LNCaP clone FGC (cell line): ENCODE measurements around the gene CRYBA2.
A peak's percentile ranks its signal among the peaks of the same experiment; 100 is the strongest.

Experiments
- DNase-seq: peaks from one replicate; pipeline ENCODE4 v3.0.0-alpha.2; 2011; ENCODE audit warnings: low read depth
- H3K4me3 ChIP-seq: 2 replicates; pipeline ENCODE4 v1.5.1; 2011; ENCODE audit warnings: mild to moderate bottlenecking, low read depth, low read length, control low read depth
- CTCF ChIP-seq: IDR thresholded peaks from 2 replicates; pipeline ENCODE4 v1.5.1; 2012; ENCODE audit warnings: mild to moderate bottlenecking; ENCODE audit not compliant: control insufficient read depth, insufficient read depth; ENCODE audit errors: extremely low read depth

CRYBA2 gene

GRCh38 chr2:219018286-219018685, 25.1 kb upstream of the CRYBA2 start:
- H3K4me3 ChIP-seq, result no peak overlapping the region
- no peak for TF ChIP-seq CTCF
- no peak for DNase-seq

- no peak for TF ChIP-seq CTCF
- DNase-seq, result no peak
- no peak overlapping the region for H3K4me3 ChIP-seq
Observed at GRCh38 chr2:219017201-219017931, 24.1 kb upstream of the CRYBA2 start.

GRCh38 chr2:219016721-219017120, 23.5 kb upstream of the CRYBA2 start:
- no peak for DNase-seq
- no peak overlapping the region for H3K4me3 ChIP-seq

GRCh38 chr2:219010873-219011272, 17.7 kb upstream of the CRYBA2 start:
- no peak overlapping the region for H3K4me3 ChIP-seq
- TF ChIP-seq CTCF, result no peak
- no peak for DNase-seq

More at GRCh38 chr2:219016721-219017120, 23.5 kb upstream of the CRYBA2 start:
- no peak for TF ChIP-seq CTCF

GRCh38 chr2:219010162-219010756, 17.0 kb upstream of the CRYBA2 start:
- peak; percentile 59 for TF ChIP-seq CTCF
- no peak overlapping the region for H3K4me3 ChIP-seq
- DNase-seq, result no peak

GRCh38 chr2:219009294-219009693, 16.1 kb upstream of the CRYBA2 start:
- TF ChIP-seq CTCF, result no peak
- H3K4me3 ChIP-seq, result no peak overlapping the region
- DNase-seq, result no peak

GRCh38 chr2:219003979-219004378, 10.8 kb upstream of the CRYBA2 start:
- H3K4me3 ChIP-seq, result no peak overlapping the region
- TF ChIP-seq CTCF, result no peak
- DNase-seq, result no peak
